ENCODE measurements around the gene VMP1.
"Not testable (repeated sequence)": the region's sequence is repeated elsewhere in the genome, so short reads cannot be mapped to it uniquely, and the experiment has no call there.

The VMP1 gene

DNA sequence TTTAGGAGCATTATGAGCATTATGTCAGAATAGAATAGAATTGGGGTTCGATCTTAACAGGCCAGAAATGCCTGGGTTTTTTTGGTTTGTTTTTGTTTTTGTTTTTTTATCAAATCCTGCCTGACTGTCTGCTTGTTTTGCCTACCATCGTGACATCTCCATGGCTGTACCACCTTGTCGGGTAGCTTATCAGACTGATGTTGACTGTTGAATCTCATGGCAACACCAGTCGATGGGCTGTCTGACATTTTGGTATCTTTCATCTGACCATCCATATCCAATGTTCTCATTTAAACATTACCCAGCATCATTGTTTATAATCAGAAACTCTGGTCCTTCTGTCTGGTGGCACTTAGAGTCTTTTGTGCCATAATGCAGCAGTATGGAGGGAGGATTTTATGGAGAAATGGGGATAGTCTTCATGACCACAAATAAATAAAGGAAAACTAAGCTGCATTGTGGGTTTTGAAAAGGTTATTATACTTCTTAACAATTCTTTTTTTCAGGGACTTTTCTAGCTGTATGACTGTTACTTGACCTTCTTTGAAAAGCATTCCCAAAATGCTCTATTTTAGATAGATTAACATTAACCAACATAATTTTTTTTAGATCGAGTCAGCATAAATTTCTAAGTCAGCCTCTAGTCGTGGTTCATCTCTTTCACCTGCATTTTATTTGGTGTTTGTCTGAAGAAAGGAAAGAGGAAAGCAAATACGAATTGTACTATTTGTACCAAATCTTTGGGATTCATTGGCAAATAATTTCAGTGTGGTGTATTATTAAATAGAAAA, 133.8 kb downstream of the VMP1 start:
- DNase-seq (ENCODE audit: low read depth), result not testable (repeated sequence)

- not testable (repeated sequence) for DNase-seq (ENCODE audit: low read depth)
These were observed 134.4 kb downstream of the VMP1 start for GRCh38 chr17:59841882-59842263.

DNA sequence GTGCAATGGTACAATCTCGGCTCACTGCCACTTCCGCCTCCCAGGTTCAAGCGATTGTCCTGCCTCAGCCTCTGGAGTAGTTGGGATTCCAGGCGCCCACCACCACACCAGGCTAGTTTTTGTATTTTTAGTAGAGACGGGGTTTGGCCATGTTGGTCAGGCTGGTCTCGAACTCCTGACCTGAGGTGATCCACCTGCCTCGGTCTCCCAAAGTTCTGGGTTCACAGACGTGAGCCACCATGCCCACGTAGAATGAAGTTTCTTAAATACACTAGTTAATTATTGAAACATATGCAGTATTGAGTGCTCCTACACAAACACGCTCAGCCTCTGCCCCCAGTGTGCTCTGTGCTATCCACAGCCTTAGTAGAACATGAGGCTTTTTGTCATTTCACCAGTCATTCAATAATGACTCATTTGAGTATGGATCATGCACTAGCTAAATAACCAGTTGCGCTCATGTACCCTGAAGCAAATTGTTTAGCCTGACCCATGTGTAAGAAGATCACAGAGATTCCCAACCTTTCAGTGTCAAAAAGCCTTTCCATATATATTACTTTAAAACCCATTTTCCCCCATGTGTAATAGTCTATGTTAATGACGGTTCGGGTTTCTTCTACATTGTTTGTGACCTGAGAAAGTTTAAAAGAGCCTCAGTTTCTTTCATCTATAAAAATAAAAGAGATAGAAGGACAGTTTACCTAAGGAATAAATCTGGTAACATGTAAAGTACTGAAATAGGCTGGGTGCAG, 135.6 kb downstream of the VMP1 start:
- DNase-seq (ENCODE audit: low read depth), result peak; percentile 72

- DNase-seq (ENCODE audit: low read depth), result no peak
These were observed 137.6 kb downstream of the VMP1 start for GRCh38 chr17:59844884-59845594.

GRCh38 chr17:59845595-59846393, 138.3 kb downstream of the VMP1 start:
- DNase-seq (ENCODE audit: low read depth), result no peak

DNA sequence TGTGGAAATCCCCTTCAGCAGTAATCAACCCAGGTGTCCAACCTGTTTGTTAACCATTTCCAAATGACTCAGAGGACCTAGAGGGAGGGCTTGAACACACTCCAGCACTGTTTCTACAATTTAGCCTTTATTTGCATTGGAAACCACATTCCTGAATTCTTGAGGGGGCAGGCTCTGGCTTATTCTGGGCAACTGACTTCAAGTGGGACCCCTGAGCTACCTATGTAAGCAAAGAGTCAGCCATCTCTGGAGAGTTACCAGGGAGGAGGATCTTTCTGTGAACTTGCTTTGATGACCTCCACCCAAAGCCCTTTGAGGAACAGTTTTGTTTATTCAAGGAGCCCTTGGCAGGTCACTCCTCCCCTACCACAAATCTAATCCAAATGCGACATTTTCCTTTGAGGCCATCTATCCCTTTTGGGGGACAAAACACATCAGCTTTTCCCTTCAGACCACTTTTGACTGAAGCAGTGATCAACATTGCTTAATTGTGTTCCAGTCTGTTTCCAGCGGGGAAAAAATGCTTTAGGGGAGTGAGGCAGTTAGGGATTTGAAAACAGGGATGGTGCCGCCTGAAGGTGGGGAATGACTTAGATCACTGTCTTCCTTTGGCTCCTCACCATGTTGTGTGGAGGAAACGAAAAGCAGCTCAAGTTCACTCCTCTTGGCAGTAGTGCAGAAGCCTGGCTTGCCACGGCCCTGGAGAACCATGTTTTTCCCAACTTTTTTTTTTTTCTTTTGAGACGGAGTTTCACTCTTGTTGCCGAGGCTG, 139.1 kb downstream of the VMP1 start:
- DNase-seq (ENCODE audit: low read depth), result no peak

DNA sequence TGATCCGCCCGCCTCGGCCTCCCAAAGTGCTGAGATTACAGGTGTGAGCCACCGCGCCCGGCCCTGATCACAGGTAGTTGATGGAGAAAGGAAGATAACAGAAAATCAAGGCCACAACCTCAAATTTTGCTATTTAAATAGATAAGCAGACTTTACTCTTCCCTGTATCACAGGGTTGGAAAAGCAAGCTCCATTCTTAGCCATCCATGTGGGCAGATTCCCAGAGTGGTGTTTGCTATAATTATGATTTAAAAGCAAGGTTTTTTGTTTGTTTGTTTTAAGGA, 140.9 kb downstream of the VMP1 start:
- no peak for DNase-seq (ENCODE audit: low read depth)

GRCh38 chr17:59848778-59849177, 141.3 kb downstream of the VMP1 start:
- no peak for DNase-seq (ENCODE audit: low read depth)

DNA sequence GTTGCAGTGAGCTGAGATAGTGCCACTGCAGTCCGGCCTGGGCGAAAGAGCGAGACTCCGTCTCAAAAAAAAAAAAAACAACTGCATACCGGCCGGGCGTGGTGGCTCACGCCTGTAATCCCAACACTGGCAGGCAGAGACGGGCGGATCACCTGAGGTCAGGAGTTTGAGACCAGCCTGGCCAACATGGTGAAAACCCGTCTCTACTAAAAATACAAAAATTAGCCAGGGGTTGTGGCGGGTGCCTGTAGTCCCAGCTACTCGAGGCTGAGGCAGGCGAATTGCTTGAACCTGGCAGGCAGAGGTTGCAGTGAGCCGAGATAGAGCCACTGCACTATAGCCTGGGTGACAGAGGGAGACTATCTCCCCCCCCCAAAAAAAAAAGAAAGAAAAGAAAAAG, 142.9 kb downstream of the VMP1 start:
- not testable (repeated sequence) for DNase-seq (ENCODE audit: low read depth)

DNA sequence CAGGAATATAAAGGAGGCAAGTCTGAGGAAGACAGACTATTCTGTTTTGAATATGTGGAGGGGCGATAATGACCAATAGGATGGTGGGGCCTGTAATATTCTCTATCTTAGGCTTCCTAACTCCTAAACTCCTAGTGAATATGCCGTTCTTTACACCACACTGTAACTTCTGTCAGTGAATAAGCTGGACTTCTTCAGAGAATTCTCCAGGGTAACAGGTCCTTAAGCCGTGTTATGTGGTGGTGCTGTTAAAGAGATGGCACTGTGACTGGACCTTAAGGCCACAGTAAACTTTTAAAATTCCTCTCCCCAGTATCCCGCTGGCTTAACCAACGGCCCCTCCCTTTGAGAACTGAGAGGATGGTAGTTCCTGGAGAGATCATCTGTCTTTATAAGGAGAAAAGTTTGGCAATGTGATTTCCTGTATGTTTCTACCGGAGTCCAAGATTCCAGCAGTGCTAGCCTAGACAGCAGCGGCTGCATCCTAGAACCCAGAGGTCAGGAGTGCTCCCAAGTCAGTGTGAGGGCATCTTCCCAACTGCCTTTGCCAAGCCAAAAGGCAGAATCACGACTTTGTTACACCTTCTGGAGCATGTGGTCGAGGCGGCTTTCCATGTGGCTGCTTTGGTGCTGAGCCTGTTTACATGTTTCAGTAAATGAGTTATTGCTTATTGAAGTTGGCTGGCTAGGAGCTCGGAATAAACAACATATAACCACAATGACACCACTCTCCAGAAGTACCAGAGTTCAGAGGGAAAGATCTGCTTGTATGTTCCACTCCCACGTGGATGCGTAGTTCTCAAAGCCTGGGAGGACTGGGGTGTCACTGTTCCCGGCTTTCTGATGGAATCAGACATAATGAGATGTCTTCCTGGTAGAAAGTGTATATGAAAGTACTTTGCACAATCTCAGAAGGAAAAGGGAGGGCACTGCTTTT, 144.3 kb downstream of the VMP1 start:
- DNase-seq (ENCODE audit: low read depth), result no peak

GRCh38 chr17:59852847-59853167, 145.4 kb downstream of the VMP1 start:
- not testable (repeated sequence) for DNase-seq (ENCODE audit: low read depth)

DNA sequence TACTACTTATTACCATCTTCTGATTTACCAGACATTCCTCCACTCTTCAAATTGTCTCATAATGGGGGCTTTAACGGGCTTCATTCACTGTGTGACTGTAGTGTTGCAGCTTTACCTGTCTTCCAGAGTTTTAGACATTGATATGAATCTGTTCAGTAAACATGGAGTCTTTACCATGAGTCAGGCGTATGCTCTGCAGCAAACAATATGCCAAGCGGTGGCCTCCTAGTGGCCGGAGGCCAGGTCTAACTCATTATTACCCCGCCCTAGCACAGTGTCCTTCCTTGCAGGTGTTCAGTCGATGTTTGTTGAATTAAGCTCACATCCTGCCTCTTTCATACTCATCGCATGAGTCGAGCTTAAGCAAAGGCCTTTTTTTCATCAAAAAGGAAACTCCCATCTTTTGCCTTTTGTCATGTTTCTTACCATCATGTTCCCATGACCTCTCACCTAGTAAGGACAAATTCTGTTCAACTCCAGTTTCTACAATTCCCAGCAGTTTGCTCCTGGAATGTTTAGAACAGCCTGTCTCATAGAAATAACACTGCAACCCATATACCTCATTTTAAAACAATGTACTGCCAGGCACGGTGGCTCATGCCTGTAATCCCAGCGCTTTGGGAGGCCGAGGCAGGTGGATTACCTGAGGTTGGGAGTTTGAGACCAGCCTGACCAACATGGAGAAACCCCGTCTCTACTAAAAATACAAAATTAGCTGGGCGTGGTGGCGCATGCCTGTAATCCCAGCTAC, 145.9 kb downstream of the VMP1 start:
- no peak for DNase-seq (ENCODE audit: low read depth)

DNA sequence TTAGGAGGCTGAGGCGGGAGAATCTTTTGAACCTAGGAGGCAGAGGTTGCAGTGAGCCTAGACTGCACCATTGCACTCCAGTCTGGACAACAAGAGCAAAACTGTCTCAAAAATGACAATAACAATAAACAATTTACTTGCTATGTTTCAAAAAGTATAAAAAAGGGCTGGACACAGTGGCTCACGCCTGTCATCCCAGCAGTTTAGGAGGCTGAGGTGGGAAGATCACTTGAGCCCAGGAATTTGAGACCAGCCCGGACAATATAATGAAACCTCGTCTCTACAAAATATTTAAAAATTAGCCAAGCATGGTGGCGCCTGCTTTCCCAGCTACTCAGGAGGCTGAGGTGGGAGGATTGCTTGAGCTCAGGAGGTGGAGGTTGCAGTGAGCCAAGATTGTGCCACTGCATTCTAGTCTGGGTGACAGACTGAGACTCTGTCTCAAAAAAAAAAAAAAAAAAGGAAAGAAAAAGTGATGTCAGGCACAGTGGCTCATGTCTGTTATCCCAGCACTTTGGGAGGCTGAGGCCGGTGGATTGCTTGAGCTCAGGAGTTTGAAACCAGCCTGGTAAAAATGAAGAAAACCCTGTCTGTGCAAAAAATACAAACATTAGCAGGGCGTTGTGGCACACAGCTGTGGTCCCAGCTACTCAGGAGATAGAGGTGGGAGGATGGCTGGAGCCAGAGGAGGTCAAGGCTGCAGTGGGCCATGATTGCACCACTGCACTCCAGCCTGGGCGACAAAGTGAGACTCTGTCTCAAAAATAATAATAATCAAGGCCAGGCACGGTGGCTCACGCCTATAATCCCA, 146.7 kb downstream of the VMP1 start:
- not testable (repeated sequence) for DNase-seq (ENCODE audit: low read depth)

DNA sequence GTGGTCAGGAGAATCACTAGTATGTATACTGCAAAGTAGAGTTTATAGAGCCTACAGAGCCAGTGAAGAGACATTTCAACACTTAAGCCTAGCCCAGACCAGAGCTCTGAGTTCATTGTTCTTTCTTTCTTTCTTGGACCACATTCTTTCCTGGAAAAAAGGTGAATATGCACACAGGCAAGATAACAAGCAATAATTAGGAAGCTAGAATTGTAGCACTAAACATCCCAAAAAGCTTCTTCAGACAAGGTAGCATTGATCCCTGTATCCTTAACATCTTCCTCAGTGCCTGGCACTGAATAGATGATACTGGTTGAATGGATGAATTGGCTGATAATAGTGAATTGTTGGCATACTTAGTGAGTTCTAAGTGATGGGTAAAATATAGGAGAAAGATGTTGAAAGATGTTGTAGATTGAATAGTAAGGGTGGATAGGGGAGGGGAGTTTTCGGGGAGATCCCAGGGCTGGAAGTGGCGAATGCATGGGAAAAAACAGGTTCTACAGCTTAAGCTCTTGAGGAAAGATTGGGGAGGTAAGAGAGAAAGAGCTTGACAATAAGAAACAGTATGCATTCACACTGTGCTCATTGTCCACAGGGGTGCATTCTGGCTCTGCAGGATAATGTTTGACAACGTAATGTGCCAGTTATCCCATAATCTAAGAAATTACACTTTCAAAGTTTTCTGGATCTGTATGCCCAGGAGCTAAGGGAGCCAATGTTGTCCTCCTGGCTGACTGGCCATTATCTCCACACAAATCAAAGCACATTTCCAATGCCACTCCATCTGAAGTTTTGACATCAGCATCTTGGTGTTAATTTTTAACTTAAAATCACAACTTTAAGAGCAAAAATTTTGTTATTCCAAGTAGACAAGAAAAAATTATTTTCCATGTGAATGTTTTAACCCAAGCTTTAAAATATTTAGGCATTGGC, 149.7 kb downstream of the VMP1 start:
- DNase-seq (ENCODE audit: low read depth), result no peak

GRCh38 chr17:59858167-59858816, 150.8 kb downstream of the VMP1 start:
- no peak for DNase-seq (ENCODE audit: low read depth)

GRCh38 chr17:59858932-59859331, 151.5 kb downstream of the VMP1 start:
- DNase-seq (ENCODE audit: low read depth), result no peak

DNA sequence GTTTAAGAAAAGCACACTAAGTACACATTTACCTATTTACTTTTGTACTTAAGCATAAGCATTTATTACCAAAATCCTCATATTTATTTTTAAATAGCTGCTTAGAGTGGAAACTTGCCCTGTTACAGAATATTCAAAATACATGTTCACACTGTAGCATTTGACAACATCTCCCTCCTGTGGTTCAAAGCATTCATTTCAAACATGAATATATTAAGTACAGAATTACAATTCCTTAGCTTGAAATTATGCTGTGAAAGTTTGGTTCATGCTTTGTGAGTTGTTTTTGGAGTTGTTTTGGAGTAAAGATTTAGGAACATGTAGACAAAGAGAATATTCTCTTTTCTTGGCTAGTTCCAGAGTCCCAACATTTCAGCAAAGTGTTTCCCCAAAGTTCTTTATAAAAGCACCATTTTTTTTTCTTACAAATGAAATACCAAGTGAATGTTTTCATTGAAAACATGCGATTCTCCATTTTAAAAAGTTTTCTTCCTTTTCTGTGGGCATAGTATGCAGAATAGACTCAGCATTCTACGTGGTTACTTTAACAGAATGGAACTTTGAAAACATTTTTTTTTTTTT, 152.1 kb downstream of the VMP1 start:
- no peak for DNase-seq (ENCODE audit: low read depth)
